D721Med (cell line): ENCODE measurements around the gene SCFD2.

Experiments
- DNase-seq: peaks from one replicate; pipeline ENCODE4 v3.0.0; 2011; ENCODE audit warnings: low spot score; ENCODE audit not compliant: insufficient read length
- FAIRE-seq: peaks from 2 replicates; lab custom pipeline; 2011; peaks lifted over from hg19 to GRCh38; lab: Jason Lieb, UNC
- CTCF ChIP-seq: IDR thresholded peaks from 2 replicates; pipeline ENCODE4 v1.5.1; 2012; ENCODE audit warnings: mild to moderate bottlenecking, control low read depth; ENCODE audit not compliant: insufficient read depth; ENCODE audit errors: missing control alignments

The SCFD2 gene

GRCh38 chr4:52883183-52883621 lies 482.7 kb downstream of the SCFD2 start:
- no peak for TF ChIP-seq CTCF
- FAIRE-seq (no peak), DNase-seq (no peak)

GRCh38 chr4:52880994-52881393 lies 484.9 kb downstream of the SCFD2 start:
- no peak for TF ChIP-seq CTCF
- FAIRE-seq (no peak), DNase-seq (no peak)

GRCh38 chr4:52879471-52879870 lies 486.4 kb downstream of the SCFD2 start:
- no peak for FAIRE-seq
- no peak for DNase-seq
- no peak for TF ChIP-seq CTCF

GRCh38 chr4:52877694-52878093 lies 488.2 kb downstream of the SCFD2 start:
- no peak for DNase-seq
- TF ChIP-seq CTCF, result no peak

GRCh38 chr4:52877036-52877435 lies 488.8 kb downstream of the SCFD2 start:
- TF ChIP-seq CTCF, result no peak
- DNase-seq, result no peak
- no peak for FAIRE-seq

More at GRCh38 chr4:52877694-52878093, 488.2 kb downstream of the SCFD2 start:
- no peak for FAIRE-seq

GRCh38 chr4:52876069-52876468 lies 489.8 kb downstream of the SCFD2 start:
- no peak for TF ChIP-seq CTCF
- no peak for FAIRE-seq

GRCh38 chr4:52874948-52875347 lies 490.9 kb downstream of the SCFD2 start:
- TF ChIP-seq CTCF, result no peak
- no peak for DNase-seq
- FAIRE-seq, result no peak

More at GRCh38 chr4:52876069-52876468, 489.8 kb downstream of the SCFD2 start:
- no peak for DNase-seq
